Chondrocyte (in vitro differentiated cells): ENCODE data around the gene TH. TPM values are rescaled to one million over a fixed set of nuclear protein-coding genes. Genes with fewer than 3 reads are reported as not detected.

ENCODE experiments used
- DNase-seq: peaks from one replicate; pipeline ENCODE4 v3.0.0; 2021; ENCODE audit warnings: mixed read lengths, low spot score
- H3K27ac Mint-ChIP-seq: one replicate; pipeline ENCODE4 v1.8.0; 2021; ENCODE audit warnings: mild to moderate bottlenecking, moderate library complexity, mixed read lengths; ENCODE audit not compliant: unreplicated experiment
- H3K27me3 Mint-ChIP-seq: 2 replicates; pipeline ENCODE4 v1.8.0; 2021; ENCODE audit warnings: low read depth, mixed read lengths
- H3K36me3 Mint-ChIP-seq: 2 replicates; pipeline ENCODE4 v1.8.0; 2021; ENCODE audit warnings: low read depth, mixed read lengths
- H3K4me1 Mint-ChIP-seq: 2 replicates; pipeline ENCODE4 v1.8.0; 2021; ENCODE audit warnings: low read depth, mild to moderate bottlenecking, mixed read lengths
- H3K4me3 Mint-ChIP-seq: one replicate; pipeline ENCODE4 v1.8.0; 2021; ENCODE audit warnings: mild to moderate bottlenecking, moderate library complexity, mixed read lengths; ENCODE audit not compliant: unreplicated experiment
- H3K9me3 Mint-ChIP-seq: 2 replicates; pipeline ENCODE4 v1.8.0; 2021; ENCODE audit warnings: low read depth, mixed read lengths
- total RNA-seq: library from RNA; stranded (reverse); gene quantifications from 3 replicates; pipeline ENCODE4 v1.2.1, GENCODE V29; 2021
- TF ChIP-seq, protein P1 (sequence below): fragments of 200-600 bp; sonication (generic); IDR thresholded peaks from 2 replicates; pipeline ENCODE4 v1.5.0; 2021; ENCODE audit warnings: antibody characterized with exemption, mild to moderate bottlenecking, moderate library complexity

TH gene
- total RNA-seq, 1 donor from 2014 or later = not detected

DNA sequence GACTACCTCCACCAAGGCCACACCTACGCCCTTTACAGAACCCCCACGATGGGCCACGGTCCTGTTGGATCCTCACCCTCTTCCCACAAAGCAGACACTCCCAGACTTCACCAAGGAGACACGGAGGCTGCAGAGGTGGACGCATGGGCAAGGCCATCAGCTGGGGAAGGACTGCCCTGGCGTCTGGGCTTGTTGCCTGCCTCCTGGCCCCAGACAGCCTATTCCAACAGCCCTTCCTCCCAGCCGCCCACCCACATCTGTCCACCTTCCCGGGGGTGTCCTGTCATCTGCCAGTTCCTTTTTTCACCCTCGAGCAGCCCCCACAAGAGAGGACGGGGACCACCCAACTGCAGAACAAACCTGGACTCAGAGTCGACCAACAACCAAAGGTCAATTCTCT lies 28.9 kb upstream of the TH start:
- Mint-ChIP-seq H3K4me1 (no peaks in the 10 kb centered on the region), H3K4me3 (no peak overlapping the region), H3K36me3 (no peaks in the 10 kb centered on the region), H3K27me3 (peaks cover 18% of the 10 kb centered on the region), H3K27ac (no peak overlapping the region), H3K9me3 (peaks cover 8% of the 10 kb centered on the region)
- TF ChIP-seq, protein P1, sequence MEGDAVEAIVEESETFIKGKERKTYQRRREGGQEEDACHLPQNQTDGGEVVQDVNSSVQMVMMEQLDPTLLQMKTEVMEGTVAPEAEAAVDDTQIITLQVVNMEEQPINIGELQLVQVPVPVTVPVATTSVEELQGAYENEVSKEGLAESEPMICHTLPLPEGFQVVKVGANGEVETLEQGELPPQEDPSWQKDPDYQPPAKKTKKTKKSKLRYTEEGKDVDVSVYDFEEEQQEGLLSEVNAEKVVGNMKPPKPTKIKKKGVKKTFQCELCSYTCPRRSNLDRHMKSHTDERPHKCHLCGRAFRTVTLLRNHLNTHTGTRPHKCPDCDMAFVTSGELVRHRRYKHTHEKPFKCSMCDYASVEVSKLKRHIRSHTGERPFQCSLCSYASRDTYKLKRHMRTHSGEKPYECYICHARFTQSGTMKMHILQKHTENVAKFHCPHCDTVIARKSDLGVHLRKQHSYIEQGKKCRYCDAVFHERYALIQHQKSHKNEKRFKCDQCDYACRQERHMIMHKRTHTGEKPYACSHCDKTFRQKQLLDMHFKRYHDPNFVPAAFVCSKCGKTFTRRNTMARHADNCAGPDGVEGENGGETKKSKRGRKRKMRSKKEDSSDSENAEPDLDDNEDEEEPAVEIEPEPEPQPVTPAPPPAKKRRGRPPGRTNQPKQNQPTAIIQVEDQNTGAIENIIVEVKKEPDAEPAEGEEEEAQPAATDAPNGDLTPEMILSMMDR = no peak
- DNase-seq = peak; percentile 75

DNA sequence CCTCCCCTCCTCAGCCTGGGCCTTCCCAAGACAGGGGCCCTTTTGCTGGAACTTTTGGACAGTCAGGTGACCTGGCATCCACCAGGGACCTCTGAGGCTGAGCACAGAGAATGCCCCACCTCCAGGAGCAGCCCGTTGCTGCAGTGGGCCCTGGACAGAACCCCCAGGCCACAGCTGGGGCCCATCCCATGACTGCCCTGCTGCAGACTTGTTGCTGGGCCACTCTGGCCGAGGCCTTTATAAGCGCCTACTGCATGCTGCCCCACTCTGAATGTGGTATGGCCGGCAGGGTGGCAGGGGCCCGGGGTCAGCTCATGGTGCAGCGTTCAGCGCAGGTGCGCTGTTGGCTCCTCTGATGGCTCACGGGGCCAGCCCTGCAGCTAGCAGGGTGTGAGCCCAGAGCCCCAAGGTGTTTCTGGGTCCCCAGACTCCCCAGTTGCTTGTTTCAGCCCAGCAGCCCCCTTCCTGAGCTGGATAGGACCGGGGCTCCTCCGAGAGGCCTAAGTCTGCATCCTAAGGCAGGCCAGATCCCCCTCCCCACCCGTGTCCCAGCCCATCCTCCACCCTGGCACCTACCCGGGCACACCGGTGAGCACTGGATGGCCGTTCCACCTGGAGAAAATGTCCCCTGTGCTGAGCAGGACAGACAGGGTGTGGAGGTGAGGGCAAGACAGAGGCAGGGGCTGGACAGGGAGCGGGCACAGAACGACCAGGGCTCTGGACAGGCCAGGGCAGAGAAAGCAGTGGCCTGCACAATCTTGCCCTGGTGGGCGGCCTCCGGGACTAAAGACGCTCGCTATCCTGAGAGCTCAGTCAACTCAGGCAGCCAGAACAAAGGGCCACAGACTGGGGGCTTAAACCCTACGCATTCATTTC lies 28.1 kb upstream of the TH start:
- TF ChIP-seq, protein P1 = no peak
- Mint-ChIP-seq H3K4me3 (no peak overlapping the region), H3K27me3 (peaks cover 18% of the 10 kb centered on the region), H3K9me3 (peaks cover 8% of the 10 kb centered on the region), H3K4me1 (no peaks in the 10 kb centered on the region), H3K27ac (no peak overlapping the region), H3K36me3 (no peaks in the 10 kb centered on the region)
- DNase-seq = peak; percentile 82

DNA sequence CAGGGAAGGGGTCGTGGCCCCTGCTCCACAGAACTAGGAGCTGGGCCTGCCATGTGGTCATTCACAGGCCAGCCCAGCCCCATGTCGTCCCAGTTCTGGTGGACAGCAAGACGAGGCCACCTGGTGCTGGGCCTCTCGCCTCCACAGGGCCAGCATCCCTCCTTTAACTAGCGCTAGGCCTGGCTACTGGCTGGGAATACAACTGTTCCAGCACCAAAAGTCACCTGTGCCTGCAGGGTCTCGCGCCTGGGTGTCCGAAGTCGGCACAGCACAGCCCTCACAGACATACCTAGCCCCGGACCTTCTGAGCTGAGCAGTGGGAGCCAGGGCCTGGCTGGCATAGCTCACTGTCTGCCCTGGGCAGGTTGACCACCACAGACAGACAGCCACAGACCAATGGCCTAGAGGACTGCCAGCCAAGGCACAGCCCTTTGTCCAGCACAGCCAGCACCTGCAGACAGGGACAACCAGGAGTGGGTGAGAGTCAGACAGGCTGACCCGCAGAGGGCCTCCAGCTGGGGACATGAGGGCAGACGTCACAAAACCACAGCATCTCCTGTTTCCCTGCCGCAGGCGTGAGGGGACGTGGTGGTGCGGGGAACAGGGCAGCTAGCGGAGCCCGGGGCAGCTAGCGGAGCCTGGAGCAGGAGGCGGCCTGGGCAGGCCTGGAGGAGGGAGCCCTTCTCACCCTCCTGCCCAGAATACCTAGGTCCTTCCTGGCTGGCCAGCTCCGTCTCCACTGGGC lies 27.2 kb upstream of the TH start:
- Mint-ChIP-seq H3K27me3 (peaks cover 18% of the 10 kb centered on the region), H3K9me3 (peaks cover 8% of the 10 kb centered on the region), H3K4me1 (no peaks in the 10 kb centered on the region), H3K27ac (no peak overlapping the region), H3K36me3 (no peaks in the 10 kb centered on the region), H3K4me3 (no peak overlapping the region)
- DNase-seq = no peak
- TF ChIP-seq, protein P1 = no peak

DNA sequence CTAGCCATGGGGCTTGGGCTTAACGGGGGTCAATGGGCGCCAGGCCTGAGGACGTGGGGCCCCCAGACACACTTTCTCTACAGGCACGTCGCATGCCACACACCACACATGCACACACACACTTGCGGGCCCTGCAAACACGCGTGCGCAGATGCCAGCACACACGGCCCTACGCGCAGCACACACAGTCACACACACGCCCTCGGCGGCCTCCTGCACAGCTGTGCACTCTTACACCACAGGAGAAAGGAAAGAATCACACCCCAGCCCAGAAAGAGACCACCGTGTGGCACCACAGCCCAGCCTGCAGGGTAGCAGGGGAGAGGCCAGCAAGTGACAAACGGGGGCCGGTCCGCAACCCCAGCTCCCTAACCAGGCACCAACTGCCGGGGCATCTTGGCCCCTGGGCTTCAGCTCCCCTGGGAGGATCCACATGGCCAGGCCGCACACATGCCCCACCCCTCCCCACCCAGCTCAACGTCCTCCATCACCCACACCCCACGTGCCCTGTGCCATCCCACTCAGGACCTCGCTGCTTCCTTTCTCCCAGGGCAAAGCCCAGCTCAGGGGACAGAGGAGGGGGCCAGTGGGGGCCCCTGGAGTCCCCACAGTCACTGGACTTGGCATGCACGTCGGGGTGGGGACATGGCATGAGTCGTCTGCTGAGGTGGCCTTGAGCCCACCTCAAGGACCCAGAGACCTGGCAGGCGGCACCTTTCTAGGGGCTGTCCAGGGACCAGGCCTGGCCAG lies 26.3 kb upstream of the TH start:
- Mint-ChIP-seq H3K4me1 (no peaks in the 10 kb centered on the region), H3K27ac (no peak overlapping the region)
- DNase-seq = no peak

More for the DNA sequence above, 26.3 kb upstream of the TH start:
- TF ChIP-seq, protein P1 = no peak
- H3K27me3 Mint-ChIP-seq = peaks cover 18% of the 10 kb centered on the region
- H3K9me3 Mint-ChIP-seq = peaks cover 8% of the 10 kb centered on the region
- H3K4me3 Mint-ChIP-seq = no peak overlapping the region
- no peaks in the 10 kb centered on the region for H3K36me3 Mint-ChIP-seq
